Fibroblast of gingiva (primary cell): Measurements from ENCODE around the gene NUDT22.
A peak's percentile ranks its signal among the peaks of the same experiment; 100 is the strongest.

ENCODE experiments used
- DNase-seq: peaks from one replicate; pipeline ENCODE4 v3.0.0-alpha.2; 2011; ENCODE audit warnings: low read depth

NUDT22 gene

GRCh38 chr11:64225608-64226506 lies at the start of gene NUDT22, which contains the start of gene TRPT1:
Gene NUDT22, plus strand, starts transcription at chr11:64226274. Its CDS starts 379 bp downstream, at chr11:64226653.
Gene TRPT1, minus strand, starts transcription at chr11:64226186. Its CDS starts 326 bp downstream, at chr11:64225860.
- peak; percentile 73 for DNase-seq

GRCh38 chr11:64176751-64177150 lies 49.3 kb upstream of the NUDT22 start:
- DNase-seq: no peak

GRCh38 chr11:64178203-64178602 lies 47.9 kb upstream of the NUDT22 start:
- no peak for DNase-seq

GRCh38 chr11:64178951-64179639 lies 47.0 kb upstream of the NUDT22 start:
- no peak for DNase-seq

- DNase-seq: no peak
Observed at GRCh38 chr11:64180891-64181290, 45.2 kb upstream of the NUDT22 start.

- DNase-seq: peak; percentile 87
Observed at GRCh38 chr11:64181506-64182411, 44.3 kb upstream of the NUDT22 start.

GRCh38 chr11:64183890-64184289 lies 42.2 kb upstream of the NUDT22 start:
- DNase-seq: no peak

GRCh38 chr11:64185175-64185692 lies 40.8 kb upstream of the NUDT22 start:
- peak; percentile 85 for DNase-seq

GRCh38 chr11:64185693-64186491 lies 40.2 kb upstream of the NUDT22 start, which contains the start of gene STIP1:
Gene STIP1, plus strand, starts transcription at chr11:64186171. Its CDS starts 91 bp downstream, at chr11:64186262.
- DNase-seq: peak; percentile 100

GRCh38 chr11:64186492-64187165 lies 39.4 kb upstream of the NUDT22 start:
- DNase-seq: no peak

- DNase-seq: no peak
Observed at GRCh38 chr11:64192434-64192833, 33.6 kb upstream of the NUDT22 start.

- no peak for DNase-seq
Observed at GRCh38 chr11:64196626-64197025, 29.4 kb upstream of the NUDT22 start.

GRCh38 chr11:64198511-64198910 lies 27.6 kb upstream of the NUDT22 start:
- DNase-seq: no peak

- no peak for DNase-seq
Observed at GRCh38 chr11:64201543-64201942, 24.5 kb upstream of the NUDT22 start.

- no peak for DNase-seq
Observed at GRCh38 chr11:64202992-64203391, 23.1 kb upstream of the NUDT22 start.

- no peak for DNase-seq
Observed at GRCh38 chr11:64203421-64204079, 22.5 kb upstream of the NUDT22 start.

- no peak for DNase-seq
Observed at GRCh38 chr11:64204080-64204440, 22.0 kb upstream of the NUDT22 start.

- DNase-seq: peak; percentile 95
Observed at GRCh38 chr11:64204464-64204989, 21.5 kb upstream of the NUDT22 start.

GRCh38 chr11:64206457-64207255 lies 19.4 kb upstream of the NUDT22 start, which contains the start of gene FERMT3:
Gene FERMT3, plus strand, starts transcription at chr11:64206721. Its CDS starts 644 bp downstream, at chr11:64207365.
- no peak for DNase-seq
